ENCODE results near the gene INTS15. TPM values are rescaled to one million over a fixed set of nuclear protein-coding genes. Genes with fewer than 3 reads are reported as not detected.

Gene INTS15
- polyA plus RNA-seq, 1 of the 3 experiments (the other 2 are of a cell fraction) = 39.1 TPM

GRCh38 chr7:6641305-6642035 lies 51.6 kb downstream of the INTS15 start:
- ChIA-PET CTCF (interaction anchor here (0.9 kb wide), 1 partner anchor 16 kb away, joined by 3 read pairs; no protein-coding TSS in a partner anchor), POLR2A (interaction anchor here (1.8 kb wide), 1 partner anchor 17 kb away, joined by 6 read pairs; no protein-coding TSS in a partner anchor)
- Histone ChIP-seq H3K36me3 (replicated peaks in 1 of 2; ENCODE audit: control insufficient read depth in 1 of 2, insufficient read depth in 2 of 2, low read length in 1 of 2) (peaks cover 40 to 67% of the 10 kb centered on the region in 2 experiments), H3F3A (replicated peaks; ENCODE audit: insufficient read depth) (no peaks in the 10 kb centered on the region), H4K20me1 (ENCODE audit: insufficient read depth) (peaks cover 16% of the 10 kb centered on the region; the same call in 1 of the 2 replicates), H2AFZ (ENCODE audit: low read depth) (no peak overlapping the region), H3K27ac (ENCODE audit: low read depth in 2 of 2, low read length in 1 of 2) (no peak overlapping the region), H3K79me2 (ENCODE audit: insufficient read depth) (peaks cover 60% of the 10 kb centered on the region), H3K4me1 (ENCODE audit: control insufficient read depth in 1 of 2, insufficient read depth in 2 of 2, low read depth in 1 of 2, low read length in 1 of 2) (peaks cover 5 to 13% of the 10 kb centered on the region in 2 experiments; a peak in 2 of 4 replicates), H3K27me3 (ENCODE audit: insufficient read depth) (no peaks in the 10 kb centered on the region), H3K4me2 (no peak overlapping the region), H3K9ac (no peak overlapping the region), H3K9me2 (no peaks in the 10 kb centered on the region), H3K4me3 (ENCODE audit: low read depth in 2 of 2, low read length in 1 of 2) (no peak overlapping the region), H3K9me3 (no peaks in the 10 kb centered on the region)
- WGBS (ENCODE audit: low lambda C conversion rate) = 93% methylated on average over 14 of the region's 15 CpGs
- TF ChIP-seq JUND (IDR thresholded peaks at IDR 0.05) (no peak), REST (IDR thresholded peaks at IDR 0.05; ENCODE audit: low read depth, low read length) (no peak), YY1 (IDR thresholded peaks at IDR 0.05; ENCODE audit: low read depth) (no peak), RXRA (IDR thresholded peaks at IDR 0.05; ENCODE audit: borderline replicate concordance, low read depth) (no peak), ELF1 (IDR thresholded peaks at IDR 0.05) (no peak), FOXJ3 (CRISPR knock-in tag; IDR thresholded peaks at IDR 0.05) (no peak), SMC3 (IDR thresholded peaks at IDR 0.05; ENCODE audit: low read depth, low read length) (no peak), USF1 (IDR thresholded peaks at IDR 0.05; ENCODE audit: borderline replicate concordance, low read depth) (no peak), FOXM1 (IDR thresholded peaks at IDR 0.05; ENCODE audit: low read depth) (no peak), TCF12 (IDR thresholded peaks at IDR 0.05) (no peak), RFX5 (IDR thresholded peaks at IDR 0.05; ENCODE audit: low read length) (no peak), RAD21 (IDR thresholded peaks at IDR 0.05; ENCODE audit: low read length) (no peak), MXI1 (IDR thresholded peaks at IDR 0.05; ENCODE audit: low read depth, low read length) (no peak), SIN3A (IDR thresholded peaks at IDR 0.05; ENCODE audit: borderline replicate concordance, low read depth, low read length) (no peak), TAF1 (IDR thresholded peaks at IDR 0.05; ENCODE audit: borderline replicate concordance, low read depth, low read length) (no peak), CHD2 (IDR thresholded peaks at IDR 0.05; ENCODE audit: low read length, partially characterized antibody) (no peak), NFIC (IDR thresholded peaks at IDR 0.05; ENCODE audit: borderline replicate concordance) (no peak)
- no peak for DNase-seq
